ENCODE results near the gene MTMR2. TPM values are rescaled to one million over a fixed set of nuclear protein-coding genes. Genes with fewer than 3 reads are reported as not detected.

The MTMR2 gene
- total and polyA plus RNA-seq, 2 experiments from 2014 or later, result 15.0 to 28.0 TPM

DNA sequence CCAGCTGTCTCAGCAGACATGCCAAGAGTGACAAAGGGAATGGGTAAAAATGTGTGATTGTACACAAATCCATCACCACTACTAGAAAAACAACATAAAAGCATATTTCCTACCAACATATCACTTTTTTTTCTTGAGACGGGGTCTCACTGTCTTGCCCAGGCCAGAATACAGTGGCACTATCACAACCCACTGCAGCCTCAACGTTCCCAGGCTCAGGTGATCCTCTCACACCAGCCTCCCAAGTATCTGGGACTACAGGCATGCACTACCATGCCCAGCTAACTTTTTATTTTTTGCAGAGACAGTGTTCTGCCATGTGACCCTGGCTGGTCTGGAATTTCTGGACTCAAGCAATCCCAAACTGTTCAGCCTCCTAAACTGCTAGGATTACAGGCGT is 5.2 kb downstream of the MTMR2 start:
- Histone ChIP-seq H3K36me3 (no peaks in the 10 kb centered on the region), H3K4me1 (ENCODE audit: low read depth) (peaks cover 6% of the 10 kb centered on the region), H3K4me3 (no peak overlapping the region), H3K9me3 (ENCODE audit: low read depth) (no peaks in the 10 kb centered on the region), H3K27me3 (no peaks in the 10 kb centered on the region), H3K27ac (no peak overlapping the region)
- no peak for TF ChIP-seq CTCF (IDR thresholded peaks at IDR 0.05; ENCODE audit: low read depth, low read length)
- no peak for DNase-seq (ENCODE audit: low read depth in 1 of 2, low spot score in 1 of 2)

DNA sequence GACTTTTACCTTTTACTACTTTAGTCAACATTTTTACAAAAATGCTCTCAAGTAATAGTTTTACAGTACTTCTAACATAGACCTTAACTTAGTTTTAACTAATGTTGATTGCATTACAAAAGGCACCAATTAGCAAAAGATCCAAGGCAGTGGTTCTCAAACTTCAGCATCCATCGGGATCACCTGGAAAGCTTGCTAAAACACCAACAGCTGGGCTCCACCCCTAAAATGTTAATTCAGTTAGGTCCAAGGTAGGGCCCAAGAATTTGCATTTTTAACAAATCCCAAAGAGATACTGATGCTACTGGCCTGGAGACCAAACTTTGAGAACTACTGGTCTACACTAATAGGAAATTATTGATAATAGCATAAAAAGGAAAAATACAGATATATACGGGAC is 5.9 kb downstream of the MTMR2 start:
- Histone ChIP-seq H3K36me3 (no peaks in the 10 kb centered on the region), H3K4me3 (no peak overlapping the region), H3K4me1 (ENCODE audit: low read depth) (peaks cover 4% of the 10 kb centered on the region), H3K9me3 (ENCODE audit: low read depth) (no peaks in the 10 kb centered on the region), H3K27me3 (no peaks in the 10 kb centered on the region), H3K27ac (no peak overlapping the region)
- no peak for TF ChIP-seq CTCF (IDR thresholded peaks at IDR 0.05; ENCODE audit: low read depth, low read length)
- no peak for DNase-seq (ENCODE audit: low read depth in 1 of 2, low spot score in 1 of 2)

DNA sequence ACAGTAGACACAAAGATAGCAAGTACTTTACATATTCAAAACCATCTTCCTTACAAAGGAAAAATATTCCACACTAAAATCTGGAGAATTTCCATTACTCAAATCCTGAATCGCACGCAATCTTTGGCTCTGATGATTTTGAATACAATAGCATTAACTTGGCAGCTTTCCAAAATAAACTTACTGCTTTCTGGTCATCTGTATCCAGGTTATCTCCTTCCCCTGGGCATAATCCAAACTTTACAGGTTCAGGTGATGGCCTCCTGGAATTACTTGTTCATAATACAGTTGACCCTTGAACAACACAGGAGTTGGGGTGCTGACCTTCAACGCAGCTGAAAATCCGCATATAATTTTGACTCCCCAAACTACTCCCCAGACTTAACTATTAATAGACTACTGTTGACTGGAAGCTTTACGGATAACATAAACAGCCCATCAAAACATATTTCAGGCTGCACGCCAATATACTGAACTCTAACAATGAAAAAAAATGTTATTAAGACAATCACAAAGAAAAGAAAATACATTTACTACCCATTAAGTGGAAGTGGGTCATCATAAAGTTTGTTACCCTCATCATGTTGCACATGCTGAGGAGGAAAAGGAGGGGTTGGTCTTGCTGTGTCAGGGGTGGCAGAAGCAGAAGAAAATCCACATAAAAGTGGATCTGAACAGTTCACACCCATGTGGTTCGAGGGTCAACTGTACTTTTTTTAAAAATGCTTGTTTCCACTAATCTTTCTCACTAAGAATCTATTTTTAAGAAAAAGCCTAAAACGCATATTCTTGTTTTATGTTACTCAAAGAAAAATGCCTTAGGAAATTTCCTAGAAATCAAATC is 6.5 kb downstream of the MTMR2 start:
- no peak overlapping the region for H3K27ac ChIP-seq

GRCh38 chr11:95916049-95916448 is 7.9 kb downstream of the MTMR2 start:
- no peak for DNase-seq (ENCODE audit: low read depth in 1 of 2, low spot score in 1 of 2)
- Histone ChIP-seq H3K9me3 (ENCODE audit: low read depth) (no peaks in the 10 kb centered on the region), H3K4me1 (ENCODE audit: low read depth) (no peaks in the 10 kb centered on the region), H3K36me3 (no peaks in the 10 kb centered on the region), H3K27me3 (no peaks in the 10 kb centered on the region), H3K27ac (no peak overlapping the region), H3K4me3 (no peak overlapping the region)
- no peak for TF ChIP-seq CTCF (IDR thresholded peaks at IDR 0.05; ENCODE audit: low read depth, low read length)

More for the DNA sequence above, 6.5 kb downstream of the MTMR2 start:
- Histone ChIP-seq H3K4me3 (no peak overlapping the region), H3K27me3 (no peaks in the 10 kb centered on the region), H3K4me1 (ENCODE audit: low read depth) (no peaks in the 10 kb centered on the region), H3K36me3 (no peaks in the 10 kb centered on the region), H3K9me3 (ENCODE audit: low read depth) (no peaks in the 10 kb centered on the region)
- DNase-seq (ENCODE audit: low read depth in 1 of 2, low spot score in 1 of 2), result peak in 1 of 2 donors; percentile 69
- no peak for TF ChIP-seq CTCF (IDR thresholded peaks at IDR 0.05; ENCODE audit: low read depth, low read length)

DNA sequence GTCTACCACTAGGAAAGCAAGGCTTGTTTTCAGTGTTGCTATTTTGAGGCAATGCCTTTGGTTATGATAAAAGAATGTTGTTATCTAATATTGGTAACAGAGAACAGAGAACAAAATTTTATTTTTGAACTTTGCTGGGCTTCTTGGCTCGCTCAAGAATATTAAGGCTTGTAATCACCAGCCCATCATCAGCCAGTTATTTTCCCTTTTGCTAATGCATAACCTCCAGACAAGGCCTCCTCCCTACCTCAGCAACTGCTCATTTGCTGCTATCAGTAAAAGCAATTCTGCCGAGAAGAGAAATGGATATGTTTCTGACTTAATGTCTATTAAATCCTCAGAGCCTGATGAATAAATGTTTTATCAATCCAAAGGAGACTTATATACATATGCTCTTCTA is 8.9 kb downstream of the MTMR2 start:
- peak in 1 of 2 donors; percentile 46 for DNase-seq (ENCODE audit: low read depth in 1 of 2, low spot score in 1 of 2)
- TF ChIP-seq CTCF (IDR thresholded peaks at IDR 0.05; ENCODE audit: low read depth, low read length), result no peak
- Histone ChIP-seq H3K4me1 (ENCODE audit: low read depth) (no peaks in the 10 kb centered on the region), H3K27ac (no peak overlapping the region), H3K27me3 (no peaks in the 10 kb centered on the region), H3K36me3 (no peaks in the 10 kb centered on the region), H3K4me3 (no peak overlapping the region), H3K9me3 (ENCODE audit: low read depth) (no peaks in the 10 kb centered on the region)
